HUES48 (cell line): Measurements from ENCODE around the gene CHIC1.
"Not testable (repeated sequence)": the region's sequence is repeated elsewhere in the genome, so short reads cannot be mapped to it uniquely, and the experiment has no call there.

Experiments used
- H3K27ac ChIP-seq: one replicate; pipeline ENCODE4 v1.7.0; 2013; ENCODE audit warnings: low read depth, low read length, inconsistent platforms
- H3K27me3 ChIP-seq: 2 replicates; pipeline ENCODE4 v1.6.1; 2013; ENCODE audit warnings: mild to moderate bottlenecking, low read length; ENCODE audit not compliant: control insufficient read depth, insufficient read depth
- H3K36me3 ChIP-seq: 2 replicates; pipeline ENCODE4 v1.6.1; 2013; ENCODE audit warnings: low read length; ENCODE audit not compliant: control insufficient read depth, insufficient read depth
- H3K4me1 ChIP-seq: 2 replicates; pipeline ENCODE4 v1.6.1; 2013; ENCODE audit warnings: mild to moderate bottlenecking, low read length; ENCODE audit not compliant: control insufficient read depth, insufficient read depth
- H3K4me3 ChIP-seq: 2 replicates; pipeline ENCODE4 v1.5.1; 2013; ENCODE audit warnings: mild to moderate bottlenecking, low read depth, low read length
- H3K9ac ChIP-seq: 2 replicates; pipeline ENCODE4 v1.6.1; 2013; ENCODE audit warnings: mild to moderate bottlenecking, low read depth, low read length, moderate library complexity
- H3K9me3 ChIP-seq: 2 replicates; pipeline ENCODE4 v1.6.1; 2013; ENCODE audit warnings: low read length; ENCODE audit not compliant: control insufficient read depth, insufficient read depth

CHIC1 gene

DNA sequence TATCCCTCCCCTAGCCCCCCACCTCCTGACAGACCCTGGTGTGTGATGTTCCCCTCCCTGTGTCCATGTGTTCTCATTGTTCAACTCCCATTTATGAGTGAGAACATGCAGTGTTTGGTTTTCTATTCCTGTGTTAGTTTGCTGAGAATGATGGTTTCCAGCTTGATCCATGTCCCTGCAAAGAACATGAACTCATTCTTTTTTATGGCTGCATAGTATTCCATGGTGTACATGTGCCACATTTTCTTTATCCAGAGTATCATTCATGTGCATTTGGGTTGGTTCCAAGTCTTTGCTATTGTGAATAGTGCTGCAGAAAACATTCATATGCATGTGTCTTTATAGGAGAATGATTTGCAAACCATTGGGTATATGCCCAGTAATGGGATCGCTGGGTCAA, 34.8 kb downstream of the CHIC1 start:
- H3K4me1 ChIP-seq, H3K9ac ChIP-seq, H3K4me3 ChIP-seq, H3K27me3 ChIP-seq, H3K27ac ChIP-seq, H3K36me3 ChIP-seq: not testable (repeated sequence)
- peaks cover 12% of the 10 kb centered on the region for H3K9me3 ChIP-seq

DNA sequence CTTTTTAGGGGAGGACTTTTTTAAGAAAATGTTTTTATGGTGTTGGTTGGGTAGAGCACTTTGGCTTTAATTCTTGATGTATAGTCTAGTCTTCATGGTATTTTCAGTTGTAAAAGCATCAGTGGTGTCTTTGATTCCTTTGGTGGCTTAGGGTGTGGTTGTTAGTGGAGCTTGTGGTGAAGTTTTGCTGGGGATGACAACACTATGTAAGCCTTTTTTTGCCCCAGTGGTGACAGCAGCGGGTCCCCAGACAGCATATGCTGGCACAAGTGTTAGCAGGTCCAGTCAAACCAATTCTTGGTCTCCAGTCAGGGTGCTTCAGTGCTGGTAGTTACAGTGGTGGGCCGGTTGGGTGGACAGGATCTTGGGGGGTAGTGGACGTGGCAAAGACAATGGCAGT, 52.0 kb downstream of the CHIC1 start:
- H3K27me3 ChIP-seq: no peaks in the 10 kb centered on the region
- no peaks in the 10 kb centered on the region for H3K4me1 ChIP-seq
- no peaks in the 10 kb centered on the region for H3K36me3 ChIP-seq
- H3K9ac ChIP-seq: no peak overlapping the region
- H3K9me3 ChIP-seq: peaks cover 44% of the 10 kb centered on the region
- H3K27ac ChIP-seq: no peak overlapping the region
- no peak overlapping the region for H3K4me3 ChIP-seq

DNA sequence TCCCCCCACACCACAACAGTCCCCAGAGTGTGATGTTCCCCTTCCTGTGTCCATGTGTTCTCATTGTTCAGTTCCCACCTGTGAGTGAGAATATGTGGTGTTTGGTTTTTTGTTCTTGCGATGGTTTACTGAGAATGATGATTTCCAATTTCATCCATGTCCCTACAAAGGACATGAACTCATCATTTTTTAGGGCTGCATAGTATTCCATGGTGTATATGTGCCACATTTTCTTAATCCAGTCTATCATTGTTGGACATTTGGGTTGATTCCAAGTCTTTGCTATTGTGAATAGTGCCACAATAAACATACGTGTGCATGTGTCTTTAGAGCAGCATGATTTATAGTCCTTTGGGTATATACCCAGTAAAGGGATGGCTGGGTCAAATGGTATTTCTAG, 78.7 kb downstream of the CHIC1 start:
- not testable (repeated sequence) for H3K27me3 ChIP-seq, H3K36me3 ChIP-seq, H3K27ac ChIP-seq, H3K4me1 ChIP-seq, H3K4me3 ChIP-seq, H3K9ac ChIP-seq
- peaks cover 56% of the 10 kb centered on the region for H3K9me3 ChIP-seq

GRCh38 chrX:73647212-73647611, 84.2 kb downstream of the CHIC1 start:
- Histone ChIP-seq H3K27ac (no peak overlapping the region), H3K4me1 (no peaks in the 10 kb centered on the region), H3K9ac (no peak overlapping the region), H3K4me3 (no peak overlapping the region), H3K9me3 (peaks cover 53% of the 10 kb centered on the region), H3K27me3 (no peaks in the 10 kb centered on the region), H3K36me3 (no peaks in the 10 kb centered on the region; the same call in 1 of the 2 replicates)

DNA sequence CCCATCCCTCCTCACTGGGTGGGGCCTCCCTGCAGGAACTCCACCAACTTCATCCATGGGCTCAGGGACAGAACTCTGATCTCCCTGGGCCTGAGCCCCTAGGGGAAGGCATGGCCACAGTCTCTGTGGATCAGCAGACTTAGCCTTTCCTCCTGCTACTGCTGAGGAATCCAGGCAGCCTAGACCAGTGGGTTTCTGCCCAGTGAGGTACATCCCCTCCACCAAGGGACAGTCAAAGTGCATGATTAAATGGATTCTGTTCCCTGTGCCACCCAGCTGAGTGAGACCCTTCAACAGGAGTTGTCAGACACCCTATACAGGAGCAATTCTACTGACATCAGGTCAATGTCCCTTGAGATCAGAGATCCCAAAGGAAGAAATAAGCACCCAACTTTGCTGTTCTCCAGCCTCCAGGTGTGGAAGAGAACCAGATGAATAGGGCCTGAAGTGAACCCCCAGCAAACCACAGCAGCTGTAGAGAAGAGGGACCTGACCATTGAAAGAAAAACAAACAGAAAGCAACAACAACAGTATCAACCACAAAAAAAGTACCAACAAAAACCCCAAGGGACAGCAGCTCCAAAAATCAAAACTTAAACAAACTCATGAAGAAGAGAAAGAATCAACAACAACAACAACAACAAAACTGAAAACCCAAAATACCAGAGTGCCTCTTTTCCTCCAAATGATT, 84.8 kb downstream of the CHIC1 start:
- Histone ChIP-seq H3K27me3 (no peaks in the 10 kb centered on the region), H3K4me3 (no peak overlapping the region), H3K27ac (no peak overlapping the region), H3K4me1 (no peaks in the 10 kb centered on the region), H3K9me3 (peaks cover 55% of the 10 kb centered on the region), H3K9ac (no peak overlapping the region), H3K36me3 (no peaks in the 10 kb centered on the region; the same call in 1 of the 2 replicates)

DNA sequence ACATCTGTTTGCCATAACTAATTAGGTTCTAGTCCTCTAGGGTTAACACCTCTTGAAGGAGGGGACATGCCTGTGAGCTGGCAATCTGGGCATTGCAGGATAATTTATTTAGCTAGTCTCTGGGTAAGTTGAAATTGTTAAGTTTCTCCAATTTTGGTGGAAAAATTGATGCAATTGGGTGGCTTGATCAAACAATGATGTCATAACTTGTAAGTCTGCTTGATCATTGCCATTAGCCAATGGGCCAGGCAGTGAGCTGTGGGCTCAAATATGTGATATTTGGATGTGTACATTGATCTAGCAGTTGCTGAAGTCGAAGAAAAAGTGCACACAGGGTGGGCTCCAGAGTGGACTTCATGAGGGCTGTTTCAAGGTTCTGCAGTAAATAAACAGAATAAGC, 98.3 kb downstream of the CHIC1 start:
- not testable (repeated sequence) for H3K4me1 ChIP-seq, H3K9ac ChIP-seq, H3K36me3 ChIP-seq, H3K4me3 ChIP-seq, H3K27me3 ChIP-seq, H3K27ac ChIP-seq
- H3K9me3 ChIP-seq: peaks cover 50% of the 10 kb centered on the region

- Histone ChIP-seq H3K27me3 (no peaks in the 10 kb centered on the region), H3K36me3 (no peaks in the 10 kb centered on the region), H3K9ac (no peak overlapping the region), H3K9me3 (peaks cover 49% of the 10 kb centered on the region), H3K4me3 (no peak overlapping the region), H3K4me1 (no peaks in the 10 kb centered on the region), H3K27ac (no peak overlapping the region)
Measured at GRCh38 chrX:73668779-73669178, 105.8 kb downstream of the CHIC1 start.

DNA sequence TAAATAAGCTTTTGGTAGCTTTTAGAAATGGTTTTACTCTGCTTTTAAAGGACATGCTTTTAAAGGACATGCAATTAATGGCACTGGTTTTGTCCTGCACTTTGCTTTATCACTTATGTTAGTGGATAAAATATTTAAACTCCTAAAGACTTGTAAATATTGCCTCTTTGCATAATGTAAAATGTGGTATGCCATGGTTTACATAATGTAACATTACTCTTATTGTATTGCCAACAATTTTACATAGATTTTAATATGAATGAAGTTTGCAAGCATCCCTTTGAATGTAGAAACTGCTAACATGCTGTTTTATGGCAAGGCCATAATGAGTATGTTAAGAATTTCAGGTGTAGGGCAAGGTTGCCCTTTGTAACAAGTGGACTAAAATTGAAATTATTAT, 118.4 kb downstream of the CHIC1 start:
- no peaks in the 10 kb centered on the region for H3K27me3 ChIP-seq
- no peak overlapping the region for H3K27ac ChIP-seq
- no peaks in the 10 kb centered on the region for H3K36me3 ChIP-seq
- H3K4me1 ChIP-seq: peaks cover 30% of the 10 kb centered on the region
- no peak overlapping the region for H3K9ac ChIP-seq
- no peak overlapping the region for H3K4me3 ChIP-seq
- peaks cover 29% of the 10 kb centered on the region for H3K9me3 ChIP-seq

DNA sequence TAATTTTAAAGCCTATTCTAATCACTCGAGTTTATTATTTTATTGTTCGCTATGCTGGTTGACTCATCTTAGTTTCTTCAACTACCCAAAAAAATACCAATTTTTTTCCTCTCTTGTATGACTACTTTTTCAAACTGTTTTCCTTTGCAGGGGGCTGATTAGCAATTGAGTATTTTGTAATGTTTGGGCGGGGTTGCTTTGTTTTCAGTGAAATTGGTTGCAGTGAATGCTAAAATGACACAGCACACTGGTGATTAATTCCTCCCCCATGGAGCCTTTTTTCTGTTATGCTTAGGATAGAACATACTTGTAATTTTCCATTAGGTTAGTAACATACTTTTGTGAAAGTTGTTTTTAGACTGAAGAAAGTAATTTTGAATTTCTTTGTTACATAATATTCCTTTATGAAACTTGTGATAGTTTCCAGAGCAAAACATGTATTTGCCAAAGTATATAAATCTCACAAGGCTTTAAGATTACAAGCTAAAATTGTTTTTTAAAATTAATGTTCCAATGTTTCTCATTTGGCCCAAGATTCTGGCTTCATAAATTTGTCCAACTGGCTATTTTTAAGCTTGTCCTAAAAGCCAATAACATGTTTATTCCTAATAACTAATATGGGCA, 120.4 kb downstream of the CHIC1 start:
- no peak overlapping the region for H3K27ac ChIP-seq
- no peak overlapping the region for H3K9ac ChIP-seq
- H3K36me3 ChIP-seq: no peaks in the 10 kb centered on the region
- H3K4me1 ChIP-seq: peaks cover 30% of the 10 kb centered on the region
- H3K9me3 ChIP-seq: peaks cover 35% of the 10 kb centered on the region
- H3K4me3 ChIP-seq: no peak overlapping the region
- no peaks in the 10 kb centered on the region for H3K27me3 ChIP-seq

DNA sequence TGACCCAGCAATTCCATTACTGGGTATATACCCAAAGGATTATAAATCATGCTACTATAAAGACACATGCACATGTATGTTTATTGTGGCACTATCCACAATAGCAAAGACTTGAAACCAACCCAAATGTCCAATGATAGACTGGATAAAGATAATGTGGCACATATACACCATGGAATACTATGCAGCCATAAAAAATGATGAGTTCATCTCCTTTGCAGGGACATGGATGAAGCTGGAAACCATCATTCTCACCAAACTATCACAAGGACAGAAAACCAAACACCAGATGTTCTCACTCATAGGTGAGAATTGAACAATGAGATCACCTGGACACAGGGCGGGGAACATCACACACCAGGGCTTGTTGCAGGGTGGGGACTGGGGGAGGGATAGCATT, 144.0 kb downstream of the CHIC1 start:
- not testable (repeated sequence) for H3K36me3 ChIP-seq, H3K4me1 ChIP-seq

GRCh38 chrX:73728602-73729001, 165.6 kb downstream of the CHIC1 start:
- Histone ChIP-seq H3K9me3 (peaks cover 27% of the 10 kb centered on the region), H3K4me1 (peaks cover 8% of the 10 kb centered on the region), H3K27ac (no peak overlapping the region), H3K9ac (no peak overlapping the region), H3K27me3 (peaks cover 2% of the 10 kb centered on the region; the same call in 1 of the 2 replicates), H3K36me3 (no peaks in the 10 kb centered on the region), H3K4me3 (no peak overlapping the region)

More for the DNA sequence above, 144.0 kb downstream of the CHIC1 start:
- H3K27ac ChIP-seq, H3K9me3 ChIP-seq, H3K27me3 ChIP-seq, H3K9ac ChIP-seq, H3K4me3 ChIP-seq: not testable (repeated sequence)
